Measurements from ENCODE around the gene SPOCD1.

GRCh38 chr1:31751822-31752241, 64.0 kb downstream of the SPOCD1 start:
- TF ChIP-seq CTCF (IDR thresholded peaks at IDR 0.05) (no peak), ZFX (IDR thresholded peaks at IDR 0.05; ENCODE audit: borderline replicate concordance) (no peak)
